HUES6 (cell line): Measurements from ENCODE around the gene SYCE3.

ENCODE experiments used
- H3K27ac ChIP-seq: 2 replicates; pipeline ENCODE4 v1.7.0; 2013; ENCODE audit warnings: low read depth, mild to moderate bottlenecking, low read length, inconsistent platforms
- H3K27me3 ChIP-seq: 2 replicates; pipeline ENCODE4 v1.6.1; 2013; ENCODE audit warnings: low read length; ENCODE audit not compliant: control insufficient read depth, insufficient read depth
- H3K36me3 ChIP-seq: 2 replicates; pipeline ENCODE4 v1.6.1; 2013; ENCODE audit warnings: low read length; ENCODE audit not compliant: control insufficient read depth, insufficient read depth
- H3K4me1 ChIP-seq: 2 replicates; pipeline ENCODE4 v1.6.1; 2013; ENCODE audit warnings: low read length; ENCODE audit not compliant: control insufficient read depth, insufficient read depth
- H3K4me3 ChIP-seq: 2 replicates; pipeline ENCODE4 v1.5.1; 2013; ENCODE audit warnings: low read depth, low read length
- H3K9ac ChIP-seq: one replicate; pipeline ENCODE4 v1.6.1; 2013; ENCODE audit warnings: mild to moderate bottlenecking, low read length
- H3K9me3 ChIP-seq: 2 replicates; pipeline ENCODE4 v1.6.1; 2013; ENCODE audit warnings: low read depth, low read length; ENCODE audit not compliant: control insufficient read depth, insufficient read depth

The SYCE3 gene

GRCh38 chr22:50527921-50528681 is 34.6 kb downstream of the SYCE3 start:
- H3K9me3 ChIP-seq = no peaks in the 10 kb centered on the region
- H3K36me3 ChIP-seq = peaks cover 8% of the 10 kb centered on the region
- H3K4me1 ChIP-seq = peaks cover 11% of the 10 kb centered on the region
- peaks cover 66% of the 10 kb centered on the region for H3K27me3 ChIP-seq
- no peak overlapping the region for H3K9ac ChIP-seq
- no peak overlapping the region for H3K27ac ChIP-seq
- H3K4me3 ChIP-seq = no peak overlapping the region

GRCh38 chr22:50526834-50527801 is 35.6 kb downstream of the SYCE3 start:
- Histone ChIP-seq H3K9ac (peak overlapping the region; percentile 91), H3K4me3 (peak overlapping the region; percentile 91), H3K36me3 (peaks cover 17% of the 10 kb centered on the region), H3K4me1 (peaks cover 11% of the 10 kb centered on the region), H3K9me3 (no peaks in the 10 kb centered on the region), H3K27ac (no peak overlapping the region), H3K27me3 (peaks cover 57% of the 10 kb centered on the region)

DNA sequence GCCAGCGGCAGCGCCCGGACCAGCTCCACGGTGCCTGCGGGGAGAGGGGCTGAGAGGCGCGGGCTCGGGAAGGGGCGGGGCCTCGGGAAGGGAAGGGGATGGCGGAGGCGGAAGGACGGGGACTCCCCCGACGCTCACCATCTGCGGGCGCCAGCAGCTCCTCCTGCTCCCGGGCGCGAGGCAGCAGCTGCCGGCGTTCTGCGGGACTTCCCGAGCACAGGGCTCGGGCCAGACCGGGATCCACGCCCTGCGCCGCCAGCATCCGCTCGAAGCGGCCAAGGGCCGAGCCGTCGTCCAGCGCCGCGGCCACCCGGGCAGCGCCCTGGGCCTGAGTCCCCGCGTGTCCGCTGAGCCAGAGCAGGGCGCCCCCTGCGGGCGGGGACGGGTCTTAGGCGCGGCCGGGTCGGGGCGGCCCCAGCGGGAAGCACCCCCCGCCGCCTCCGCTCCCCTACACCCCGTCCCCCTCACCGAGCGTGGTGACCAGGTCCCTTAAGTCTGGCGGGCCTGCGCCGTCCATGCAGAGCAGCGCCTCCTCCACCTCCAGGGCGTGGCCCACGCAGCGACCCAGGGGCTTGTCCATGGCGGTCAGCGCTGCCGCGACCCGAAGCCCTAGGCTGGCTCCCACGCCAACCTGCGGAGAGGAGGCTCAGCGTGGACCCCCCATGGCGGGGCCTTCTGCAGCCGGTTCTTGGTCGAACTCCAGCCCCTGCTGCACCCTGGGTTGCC is 36.4 kb downstream of the SYCE3 start:
- Histone ChIP-seq H3K9ac (peak overlapping the region; percentile 91), H3K36me3 (peaks cover 26% of the 10 kb centered on the region), H3K27me3 (peaks cover 48% of the 10 kb centered on the region), H3K4me3 (peak overlapping the region; percentile 91), H3K4me1 (peaks cover 10% of the 10 kb centered on the region), H3K9me3 (no peaks in the 10 kb centered on the region), H3K27ac (peak overlapping the region; percentile 34; the same call in 1 of the 2 replicates)

- H3K9ac ChIP-seq = peak overlapping the region; percentile 91
Observed at GRCh38 chr22:50525858-50526107, 36.9 kb downstream of the SYCE3 start.

GRCh38 chr22:50525104-50525857 is 37.4 kb downstream of the SYCE3 start, which contains the start of gene SCO2:
SCO2 (minus strand) TSS chr22:50525598; CDS start chr22:50524411, 1,187 bp downstream.
- Histone ChIP-seq H3K9ac (peak within 1 kb of the TSS; percentile 91), H3K4me1 (peaks cover 6% of the 10 kb centered on the region; the same call in 1 of the 2 replicates), H3K4me3 (peak within 1 kb of the TSS; percentile 91), H3K27ac (peak within 1 kb of the TSS; percentile 85; the same call in 1 of the 2 replicates), H3K36me3 (peaks cover 31% of the 10 kb centered on the region), H3K27me3 (peaks cover 38% of the 10 kb centered on the region), H3K9me3 (no peaks in the 10 kb centered on the region)

More at GRCh38 chr22:50525858-50526107, 36.9 kb downstream of the SYCE3 start:
- Histone ChIP-seq H3K27ac (peak overlapping the region; percentile 34; the same call in 1 of the 2 replicates), H3K4me1 (peaks cover 6% of the 10 kb centered on the region; the same call in 1 of the 2 replicates), H3K27me3 (peaks cover 43% of the 10 kb centered on the region), H3K4me3 (peak overlapping the region; percentile 91), H3K9me3 (no peaks in the 10 kb centered on the region), H3K36me3 (peaks cover 30% of the 10 kb centered on the region)

GRCh38 chr22:50524676-50525103 is 38.0 kb downstream of the SYCE3 start:
- Histone ChIP-seq H3K27ac (peak overlapping the region; percentile 85; the same call in 1 of the 2 replicates), H3K36me3 (peaks cover 31% of the 10 kb centered on the region), H3K27me3 (peaks cover 32% of the 10 kb centered on the region), H3K9ac (peak overlapping the region; percentile 91), H3K9me3 (no peaks in the 10 kb centered on the region), H3K4me1 (peaks cover 6% of the 10 kb centered on the region; the same call in 1 of the 2 replicates), H3K4me3 (peak overlapping the region; percentile 91)

DNA sequence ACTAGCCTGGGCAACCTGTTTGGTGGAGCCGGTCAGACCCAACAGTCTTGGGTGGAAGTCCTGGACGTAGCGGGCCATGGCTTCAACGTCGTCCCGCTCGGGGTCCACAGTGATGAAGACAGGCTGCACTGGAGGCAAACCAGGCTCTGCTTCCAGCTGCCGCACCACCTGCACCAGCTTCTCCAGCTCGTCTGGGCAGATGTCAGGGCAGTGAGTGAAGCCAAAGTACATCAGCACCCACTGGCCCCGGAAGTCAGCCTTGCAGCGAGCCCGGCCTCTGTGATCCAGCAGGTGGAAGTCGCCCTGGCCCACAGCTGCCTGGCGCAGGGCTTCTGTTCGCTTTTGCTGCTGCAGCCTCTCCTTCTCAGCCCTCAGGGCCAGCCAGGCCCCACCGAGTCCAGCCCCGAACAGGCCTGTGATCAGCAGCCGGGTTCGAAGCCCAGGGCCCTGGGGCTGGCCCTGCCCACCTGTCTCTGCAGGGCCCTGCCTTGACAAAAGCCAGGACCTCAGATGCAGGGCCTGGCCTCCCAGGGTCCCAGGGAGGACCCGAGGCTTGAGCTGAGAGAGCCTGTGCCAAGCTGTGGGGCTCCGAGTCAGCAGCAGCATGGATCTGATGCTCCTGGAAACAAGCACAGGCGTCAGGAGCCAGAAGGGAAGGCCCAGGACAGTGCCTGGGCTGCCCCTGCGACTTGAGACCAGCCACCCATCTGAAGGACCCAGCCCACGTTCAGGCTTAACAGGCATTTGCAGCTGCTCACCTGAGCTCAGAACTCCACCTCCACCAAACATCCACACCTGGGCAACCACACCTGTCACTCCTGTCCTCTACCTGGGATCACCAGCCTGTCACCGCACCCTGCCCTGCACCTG is 38.7 kb downstream of the SYCE3 start:
- Histone ChIP-seq H3K9ac (peak overlapping the region; percentile 91), H3K36me3 (peaks cover 38% of the 10 kb centered on the region), H3K4me1 (peaks cover 6% of the 10 kb centered on the region; the same call in 1 of the 2 replicates), H3K27ac (no peak overlapping the region), H3K27me3 (peaks cover 26% of the 10 kb centered on the region), H3K4me3 (peak overlapping the region; percentile 91), H3K9me3 (no peaks in the 10 kb centered on the region)

GRCh38 chr22:50523458-50523805 is 39.3 kb downstream of the SYCE3 start:
- peaks cover 44% of the 10 kb centered on the region for H3K36me3 ChIP-seq
- no peaks in the 10 kb centered on the region for H3K9me3 ChIP-seq
- no peak overlapping the region for H3K9ac ChIP-seq
- H3K4me1 ChIP-seq = peaks cover 6% of the 10 kb centered on the region; the same call in 1 of the 2 replicates
- H3K27ac ChIP-seq = no peak overlapping the region
- H3K27me3 ChIP-seq = peaks cover 20% of the 10 kb centered on the region
- no peak overlapping the region for H3K4me3 ChIP-seq

GRCh38 chr22:50522806-50523438 is 39.8 kb downstream of the SYCE3 start:
- Histone ChIP-seq H3K4me3 (no peak overlapping the region), H3K27me3 (peaks cover 15% of the 10 kb centered on the region), H3K9ac (no peak overlapping the region), H3K4me1 (peaks cover 6% of the 10 kb centered on the region; the same call in 1 of the 2 replicates), H3K9me3 (no peaks in the 10 kb centered on the region), H3K27ac (no peak overlapping the region), H3K36me3 (peaks cover 49% of the 10 kb centered on the region)
